ENCODE results near the gene SCAP.

DNA sequence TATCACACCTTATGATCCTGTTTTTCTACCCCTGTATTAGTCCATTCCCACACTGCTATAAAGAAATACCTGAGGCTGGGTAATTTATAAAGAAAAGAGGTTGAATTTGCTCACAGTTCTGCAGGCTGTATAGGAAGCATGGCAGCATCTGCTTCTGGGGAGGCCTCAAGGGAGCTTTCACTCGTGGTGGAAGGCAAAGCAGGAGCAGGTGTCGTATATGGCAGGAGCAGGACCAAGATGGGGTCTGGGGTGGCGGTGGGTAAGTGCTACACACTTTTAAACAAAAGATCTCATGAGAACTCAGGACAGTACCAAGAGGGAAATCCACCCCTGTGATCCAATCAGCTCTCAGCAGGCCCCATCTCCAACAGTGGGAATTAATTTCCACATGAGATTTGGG is 15.4 kb upstream of the SCAP start:
- TF ChIP-seq, protein P1, sequence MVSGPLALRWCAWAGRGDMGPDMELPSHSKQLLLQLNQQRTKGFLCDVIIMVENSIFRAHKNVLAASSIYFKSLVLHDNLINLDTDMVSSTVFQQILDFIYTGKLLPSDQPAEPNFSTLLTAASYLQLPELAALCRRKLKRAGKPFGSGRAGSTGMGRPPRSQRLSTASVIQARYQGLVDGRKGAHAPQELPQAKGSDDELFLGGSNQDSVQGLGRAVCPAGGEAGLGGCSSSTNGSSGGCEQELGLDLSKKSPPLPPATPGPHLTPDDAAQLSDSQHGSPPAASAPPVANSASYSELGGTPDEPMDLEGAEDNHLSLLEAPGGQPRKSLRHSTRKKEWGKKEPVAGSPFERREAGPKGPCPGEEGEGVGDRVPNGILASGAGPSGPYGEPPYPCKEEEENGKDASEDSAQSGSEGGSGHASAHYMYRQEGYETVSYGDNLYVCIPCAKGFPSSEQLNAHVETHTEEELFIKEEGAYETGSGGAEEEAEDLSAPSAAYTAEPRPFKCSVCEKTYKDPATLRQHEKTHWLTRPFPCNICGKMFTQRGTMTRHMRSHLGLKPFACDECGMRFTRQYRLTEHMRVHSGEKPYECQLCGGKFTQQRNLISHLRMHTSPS (CRISPR knock-in tag; IDR thresholded peaks at IDR 0.05; ENCODE audit: low read depth), result no peak
- TF ChIP-seq POLR2AphosphoS2 (IDR thresholded peaks at IDR 0.05; ENCODE audit: low read depth, low read length) (no peak), NR2C2 (CRISPR knock-in tag; IDR thresholded peaks at IDR 0.05; ENCODE audit: borderline replicate concordance) (no peak), KDM1A (CRISPR knock-in tag; IDR thresholded peaks at IDR 0.05) (no peak), FOXJ3 (CRISPR knock-in tag; IDR thresholded peaks at IDR 0.05; ENCODE audit: borderline replicate concordance) (no peak), NR3C1 (CRISPR knock-in tag; IDR thresholded peaks at IDR 0.05) (no peak), SAFB2 (CRISPR knock-in tag; IDR thresholded peaks at IDR 0.05; ENCODE audit: borderline replicate concordance, low read depth) (no peak), ZNF629 (CRISPR knock-in tag; conservative IDR thresholded peaks at IDR 0.05) (no peak)
- TF ChIP-seq, protein P2, sequence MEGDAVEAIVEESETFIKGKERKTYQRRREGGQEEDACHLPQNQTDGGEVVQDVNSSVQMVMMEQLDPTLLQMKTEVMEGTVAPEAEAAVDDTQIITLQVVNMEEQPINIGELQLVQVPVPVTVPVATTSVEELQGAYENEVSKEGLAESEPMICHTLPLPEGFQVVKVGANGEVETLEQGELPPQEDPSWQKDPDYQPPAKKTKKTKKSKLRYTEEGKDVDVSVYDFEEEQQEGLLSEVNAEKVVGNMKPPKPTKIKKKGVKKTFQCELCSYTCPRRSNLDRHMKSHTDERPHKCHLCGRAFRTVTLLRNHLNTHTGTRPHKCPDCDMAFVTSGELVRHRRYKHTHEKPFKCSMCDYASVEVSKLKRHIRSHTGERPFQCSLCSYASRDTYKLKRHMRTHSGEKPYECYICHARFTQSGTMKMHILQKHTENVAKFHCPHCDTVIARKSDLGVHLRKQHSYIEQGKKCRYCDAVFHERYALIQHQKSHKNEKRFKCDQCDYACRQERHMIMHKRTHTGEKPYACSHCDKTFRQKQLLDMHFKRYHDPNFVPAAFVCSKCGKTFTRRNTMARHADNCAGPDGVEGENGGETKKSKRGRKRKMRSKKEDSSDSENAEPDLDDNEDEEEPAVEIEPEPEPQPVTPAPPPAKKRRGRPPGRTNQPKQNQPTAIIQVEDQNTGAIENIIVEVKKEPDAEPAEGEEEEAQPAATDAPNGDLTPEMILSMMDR (CRISPR knock-in tag; IDR thresholded peaks at IDR 0.05), result no peak
- TF ChIP-seq, protein P3, sequence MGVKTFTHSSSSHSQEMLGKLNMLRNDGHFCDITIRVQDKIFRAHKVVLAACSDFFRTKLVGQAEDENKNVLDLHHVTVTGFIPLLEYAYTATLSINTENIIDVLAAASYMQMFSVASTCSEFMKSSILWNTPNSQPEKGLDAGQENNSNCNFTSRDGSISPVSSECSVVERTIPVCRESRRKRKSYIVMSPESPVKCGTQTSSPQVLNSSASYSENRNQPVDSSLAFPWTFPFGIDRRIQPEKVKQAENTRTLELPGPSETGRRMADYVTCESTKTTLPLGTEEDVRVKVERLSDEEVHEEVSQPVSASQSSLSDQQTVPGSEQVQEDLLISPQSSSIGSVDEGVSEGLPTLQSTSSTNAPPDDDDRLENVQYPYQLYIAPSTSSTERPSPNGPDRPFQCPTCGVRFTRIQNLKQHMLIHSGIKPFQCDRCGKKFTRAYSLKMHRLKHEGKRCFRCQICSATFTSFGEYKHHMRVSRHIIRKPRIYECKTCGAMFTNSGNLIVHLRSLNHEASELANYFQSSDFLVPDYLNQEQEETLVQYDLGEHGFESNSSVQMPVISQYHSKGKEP (CRISPR knock-in tag; IDR thresholded peaks at IDR 0.05), result no peak
- TF ChIP-seq, protein P4, sequence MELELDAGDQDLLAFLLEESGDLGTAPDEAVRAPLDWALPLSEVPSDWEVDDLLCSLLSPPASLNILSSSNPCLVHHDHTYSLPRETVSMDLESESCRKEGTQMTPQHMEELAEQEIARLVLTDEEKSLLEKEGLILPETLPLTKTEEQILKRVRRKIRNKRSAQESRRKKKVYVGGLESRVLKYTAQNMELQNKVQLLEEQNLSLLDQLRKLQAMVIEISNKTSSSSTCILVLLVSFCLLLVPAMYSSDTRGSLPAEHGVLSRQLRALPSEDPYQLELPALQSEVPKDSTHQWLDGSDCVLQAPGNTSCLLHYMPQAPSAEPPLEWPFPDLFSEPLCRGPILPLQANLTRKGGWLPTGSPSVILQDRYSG (CRISPR knock-in tag; IDR thresholded peaks at IDR 0.05), result no peak

Measured in HepG2 (cell line).